RWPE2 (cell line): ENCODE measurements around the gene ABHD15.

Experiments used
- ATAC-seq: fragments of 200-7000 bp; cut with Tn5 transposase; 3 replicates; pipeline ENCODE4 v1.9.1; 2021; ENCODE audit warnings: low read depth
- DNase-seq: peaks from one replicate; pipeline ENCODE4 v3.0.0-alpha.2; 2020; ENCODE audit warnings: low spot score
- H3K27ac ChIP-seq: fragments of 450-650 bp; 2 replicates; pipeline ENCODE4 v1.5.1; 2017; ENCODE audit warnings: mild to moderate bottlenecking; ENCODE audit not compliant: poor library complexity, severe bottlenecking
- H3K27me3 ChIP-seq: fragments of 250-450 bp; sonication (Bioruptor Pico); 2 replicates; pipeline ENCODE4 v1.5.1; 2021; ENCODE audit warnings: mild to moderate bottlenecking, moderate library complexity; ENCODE audit not compliant: insufficient read depth, poor library complexity, severe bottlenecking
- H3K36me3 ChIP-seq: fragments of 250-450 bp; sonication (Bioruptor Pico); 2 replicates; pipeline ENCODE4 v1.5.1; 2020; ENCODE audit warnings: low read depth, mild to moderate bottlenecking, moderate library complexity
- H3K4me1 ChIP-seq: fragments of 250-450 bp; sonication (Bioruptor Pico); 2 replicates; pipeline ENCODE4 v1.5.1; 2021; ENCODE audit warnings: mild to moderate bottlenecking, moderate library complexity; ENCODE audit not compliant: insufficient read depth, poor library complexity, severe bottlenecking
- H3K4me3 ChIP-seq: fragments of 250-450 bp; sonication (Bioruptor Pico); 2 replicates; pipeline ENCODE4 v1.5.1; 2021; ENCODE audit warnings: mild to moderate bottlenecking, moderate library complexity; ENCODE audit not compliant: severe bottlenecking
- H3K9me3 ChIP-seq: fragments of 250-450 bp; sonication (Bioruptor Pico); 2 replicates; pipeline ENCODE4 v1.5.1; 2021; ENCODE audit warnings: mild to moderate bottlenecking, moderate library complexity; ENCODE audit not compliant: severe bottlenecking
- CTCF ChIP-seq: fragments of 450-650 bp; IDR thresholded peaks from one replicate; pipeline ENCODE4 v1.5.1; 2017; ENCODE audit warnings: mild to moderate bottlenecking, moderate library complexity; ENCODE audit not compliant: poor library complexity, severe bottlenecking

ABHD15 gene

GRCh38 chr17:29597361-29598172 is 30.7 kb upstream of the ABHD15 start:
- Histone ChIP-seq H3K27me3 (no peaks in the 10 kb centered on the region), H3K27ac (no peak overlapping the region), H3K4me3 (no peak overlapping the region), H3K9me3 (no peaks in the 10 kb centered on the region), H3K36me3 (no peaks in the 10 kb centered on the region), H3K4me1 (peaks cover 6% of the 10 kb centered on the region)
- ATAC-seq (no peak), DNase-seq (no peak)
- TF ChIP-seq CTCF: no peak

GRCh38 chr17:29596811-29597210 is 30.0 kb upstream of the ABHD15 start:
- no peaks in the 10 kb centered on the region for H3K36me3 ChIP-seq
- no peaks in the 10 kb centered on the region for H3K9me3 ChIP-seq
- peaks cover 14% of the 10 kb centered on the region for H3K4me1 ChIP-seq
- ATAC-seq (no peak), DNase-seq (no peak)
- H3K4me3 ChIP-seq: no peak overlapping the region
- H3K27me3 ChIP-seq: no peaks in the 10 kb centered on the region
- H3K27ac ChIP-seq: no peak overlapping the region
- TF ChIP-seq CTCF: no peak

- Histone ChIP-seq H3K4me1 (peaks cover 19% of the 10 kb centered on the region), H3K36me3 (no peaks in the 10 kb centered on the region), H3K27me3 (no peaks in the 10 kb centered on the region), H3K4me3 (no peak overlapping the region), H3K27ac (no peak overlapping the region), H3K9me3 (no peaks in the 10 kb centered on the region)
- TF ChIP-seq CTCF: no peak
- DNase-seq (no peak), ATAC-seq (no peak)
Measured at GRCh38 chr17:29595943-29596774, 29.3 kb upstream of the ABHD15 start.

GRCh38 chr17:29595107-29595942 is 28.5 kb upstream of the ABHD15 start:
- Histone ChIP-seq H3K36me3 (no peaks in the 10 kb centered on the region), H3K4me1 (peaks cover 22% of the 10 kb centered on the region), H3K27me3 (no peaks in the 10 kb centered on the region), H3K4me3 (no peak overlapping the region), H3K9me3 (no peaks in the 10 kb centered on the region), H3K27ac (no peak overlapping the region)
- ATAC-seq (no peak), DNase-seq (no peak)
- no peak for TF ChIP-seq CTCF
